ENCODE data around the gene OTOP2. TPM values are rescaled to one million over a fixed set of nuclear protein-coding genes. Genes with fewer than 3 reads are reported as not detected.
"Not testable (repeated sequence)": the region's sequence is repeated elsewhere in the genome, so short reads cannot be mapped to it uniquely, and the experiment has no call there.

The OTOP2 gene
- total RNA-seq, 1 donor from 2014 or later, result not detected

- H3K36me3 ChIP-seq, result no peaks in the 10 kb centered on the region
- no peak for DNase-seq (ENCODE audit: extremely low spot score in 2 of 2)
- no peaks in the 10 kb centered on the region for H3K4me1 ChIP-seq
- no peaks in the 10 kb centered on the region for H3K27me3 ChIP-seq
- no peak overlapping the region for H3K4me3 ChIP-seq
- no peak overlapping the region for H3K27ac ChIP-seq
- no peak for TF ChIP-seq CTCF (IDR thresholded peaks at IDR 0.05)
- TF ChIP-seq POLR2A (IDR thresholded peaks at IDR 0.05), result no peak
- TF ChIP-seq POLR2AphosphoS5 (IDR thresholded peaks at IDR 0.05; ENCODE audit: insufficient read depth in 1 of 2, low read depth in 1 of 2), result no peak
- intact Hi-C loops (cut with DNase I), result no loop called here
- no peaks in the 10 kb centered on the region for H3K9me3 ChIP-seq
Observed at GRCh38 chr17:74907012-74907411, 17.1 kb upstream of the OTOP2 start.

- H3K27ac ChIP-seq; H3K36me3 ChIP-seq; H3K9me3 ChIP-seq; H3K4me1 ChIP-seq; intact Hi-C loops (cut with DNase I); DNase-seq (ENCODE audit: extremely low spot score in 2 of 2); H3K27me3 ChIP-seq; H3K4me3 ChIP-seq: not testable (repeated sequence)
Observed at GRCh38 chr17:74909097-74909496, 15.0 kb upstream of the OTOP2 start.

- H3K4me1 ChIP-seq; H3K9me3 ChIP-seq; H3K27ac ChIP-seq; DNase-seq (ENCODE audit: extremely low spot score in 2 of 2); H3K36me3 ChIP-seq; H3K4me3 ChIP-seq; intact Hi-C loops (cut with DNase I); H3K27me3 ChIP-seq: not testable (repeated sequence)
Observed at GRCh38 chr17:74911423-74911822, 12.7 kb upstream of the OTOP2 start.

- Histone ChIP-seq H3K27ac (no peak overlapping the region), H3K36me3 (no peaks in the 10 kb centered on the region), H3K9me3 (no peaks in the 10 kb centered on the region), H3K27me3 (no peaks in the 10 kb centered on the region), H3K4me3 (no peak overlapping the region), H3K4me1 (peaks cover 7% of the 10 kb centered on the region)
- intact Hi-C loops (cut with DNase I), result no loop called here
- TF ChIP-seq POLR2A (IDR thresholded peaks at IDR 0.05), result no peak
- no peak for TF ChIP-seq POLR2AphosphoS5 (IDR thresholded peaks at IDR 0.05; ENCODE audit: insufficient read depth in 1 of 2, low read depth in 1 of 2)
- TF ChIP-seq CTCF (IDR thresholded peaks at IDR 0.05), result no peak
- no peak for DNase-seq (ENCODE audit: extremely low spot score in 2 of 2)
Observed at GRCh38 chr17:74916136-74916850, 7.8 kb upstream of the OTOP2 start.

GRCh38 chr17:74916851-74917199 lies 7.2 kb upstream of the OTOP2 start:
- Histone ChIP-seq H3K36me3 (no peaks in the 10 kb centered on the region), H3K4me3 (no peak overlapping the region), H3K27ac (no peak overlapping the region), H3K4me1 (peaks cover 12% of the 10 kb centered on the region), H3K9me3 (no peaks in the 10 kb centered on the region), H3K27me3 (no peaks in the 10 kb centered on the region)
- no peak for TF ChIP-seq POLR2A (IDR thresholded peaks at IDR 0.05)
- no peak for TF ChIP-seq POLR2AphosphoS5 (IDR thresholded peaks at IDR 0.05; ENCODE audit: insufficient read depth in 1 of 2, low read depth in 1 of 2)
- TF ChIP-seq CTCF (IDR thresholded peaks at IDR 0.05), result no peak
- no peak for DNase-seq (ENCODE audit: extremely low spot score in 2 of 2)
- intact Hi-C loops (cut with DNase I), result no loop called here

- no peak for TF ChIP-seq CTCF (IDR thresholded peaks at IDR 0.05)
- TF ChIP-seq POLR2A (IDR thresholded peaks at IDR 0.05), result no peak
- no peak for TF ChIP-seq POLR2AphosphoS5 (IDR thresholded peaks at IDR 0.05; ENCODE audit: insufficient read depth in 1 of 2, low read depth in 1 of 2)
- H3K27me3 ChIP-seq, result no peaks in the 10 kb centered on the region
- H3K4me1 ChIP-seq, result peaks cover 18% of the 10 kb centered on the region
- H3K4me3 ChIP-seq, result no peak overlapping the region
- intact Hi-C loops (cut with DNase I), result no loop called here
- no peak for DNase-seq (ENCODE audit: extremely low spot score in 2 of 2)
- no peaks in the 10 kb centered on the region for H3K36me3 ChIP-seq
- H3K27ac ChIP-seq, result no peak overlapping the region
- no peaks in the 10 kb centered on the region for H3K9me3 ChIP-seq
Observed at GRCh38 chr17:74917430-74917829, 6.6 kb upstream of the OTOP2 start.
